Liver (tissue), 9 donors: Measurements from ENCODE around the gene PRKACG. TPM values are rescaled to one million over a fixed set of nuclear protein-coding genes. Genes with fewer than 3 reads are reported as not detected.

Source experiments
- DNase-seq: peaks from one replicate; pipeline ENCODE4 v3.0.0-alpha.2; 2017; ENCODE audit warnings: low spot score
- H3K27ac ChIP-seq, 2 donors: one replicate each; pipeline ENCODE4 v1.7.0; 2013; ENCODE audit warnings: inconsistent platforms in 2 of 2, low read length in 2 of 2, control low read depth in 1 of 2, low read depth in 1 of 2, mild to moderate bottlenecking in 1 of 2
- H3K27me3 ChIP-seq, 4 donors: one replicate each; pipeline versions ENCODE4 v1.6.1 to v1.7.0; 2013; ENCODE audit warnings: low read length in 3 of 4, inconsistent platforms in 1 of 4, mild to moderate bottlenecking in 1 of 4, moderate library complexity in 1 of 4; ENCODE audit not compliant: control insufficient read depth in 4 of 4, insufficient read depth in 4 of 4
- H3K36me3 ChIP-seq, 4 donors: one replicate each; pipeline versions ENCODE4 v1.6.1 to v1.7.0; 2013; ENCODE audit warnings: low read length in 3 of 4, mild to moderate bottlenecking in 3 of 4, low read depth in 1 of 4, moderate library complexity in 1 of 4; ENCODE audit not compliant: control insufficient read depth in 4 of 4, insufficient read depth in 3 of 4
- H3K4me1 ChIP-seq, 4 donors: one replicate each; pipeline versions ENCODE4 v1.6.1 to v1.7.0; 2013; ENCODE audit warnings: low read length in 3 of 4, mild to moderate bottlenecking in 3 of 4, moderate library complexity in 1 of 4; ENCODE audit not compliant: control insufficient read depth in 4 of 4, insufficient read depth in 4 of 4
- H3K4me3 ChIP-seq, 3 donors: one replicate each; pipeline versions ENCODE4 v1.6.1 to v1.7.0; 2013; ENCODE audit warnings: low read length in 3 of 3, control low read depth in 1 of 3, low read depth in 1 of 3, mild to moderate bottlenecking in 1 of 3
- H3K9ac ChIP-seq, 2 donors: one replicate each; pipeline ENCODE4 v1.7.0; 2013; ENCODE audit warnings: low read length in 2 of 2, mild to moderate bottlenecking in 2 of 2, moderate library complexity in 2 of 2, control low read depth in 1 of 2, low read depth in 1 of 2
- H3K9me3 ChIP-seq, 4 donors: one replicate each; pipeline versions ENCODE4 v1.6.1 to v1.7.0; 2013; ENCODE audit warnings: low read length in 3 of 4; ENCODE audit not compliant: control insufficient read depth in 4 of 4
- FOXA1 ChIP-seq: IDR thresholded peaks from 2 replicates; pipeline ENCODE4 v1.6.1; 2016; ENCODE audit warnings: antibody characterized with exemption
- GABPA ChIP-seq, 2 donors: IDR thresholded peaks in 1 of 2; conservative IDR thresholded peaks in 1 of 2; 2 replicates each; pipeline ENCODE4 v1.6.1; 2016; ENCODE audit warnings: antibody characterized with exemption in 2 of 2, mild to moderate bottlenecking in 1 of 2, moderate library complexity in 1 of 2
- RAD21 ChIP-seq, 2 donors: IDR thresholded peaks; 2 replicates each; pipeline ENCODE4 v1.6.1; 2016; ENCODE audit warnings: antibody characterized with exemption in 2 of 2, mild to moderate bottlenecking in 2 of 2
- RXRA ChIP-seq, 2 donors: IDR thresholded peaks; 2 replicates each; pipeline ENCODE4 v1.6.1; 2017 to 2018; ENCODE audit warnings: antibody characterized with exemption in 2 of 2, mild to moderate bottlenecking in 1 of 2
- TAF1 ChIP-seq: conservative IDR thresholded peaks from 2 replicates; pipeline ENCODE4 v1.6.1; 2016; ENCODE audit warnings: antibody characterized with exemption, mild to moderate bottlenecking
- YY1 ChIP-seq: IDR thresholded peaks from 2 replicates; pipeline ENCODE4 v1.6.1; 2016; ENCODE audit warnings: antibody characterized with exemption, mild to moderate bottlenecking
- WGBS: extraction: QIAGEN DNeasy Blood & Tissue Kit; methylation state at CpG from one replicate; pipeline ENCODE4 v1.1.7; 2013; 5-methylcytosine and 5-hydroxymethylcytosine counted together
- polyA plus RNA-seq, 2 donors: library from polyadenylated mRNA; stranded (reverse) in 1 of 2; unstranded in 1 of 2; fragments of 200-250 nt in 1 of 2; fragments of >200 nt in 1 of 2; fragmentation: Nextera tagmentation in 1 of 2; extraction: Ambion mirVana in 1 of 2; gene quantifications; one replicate each; pipeline versions ENCODE4 v1.2.1 to v1.2.3, GENCODE V29; 2013 to 2015
- total RNA-seq, 2 donors: library from RNA; depleted of rRNA; stranded (reverse); fragments of >200 nt; gene quantifications; one replicate each; pipeline ENCODE4 v1.2.3, GENCODE V29; 2014
- TF ChIP-seq, protein P1 (sequence below): IDR thresholded peaks from 2 replicates; pipeline ENCODE4 v1.6.1; 2016; ENCODE audit warnings: antibody characterized with exemption, mild to moderate bottlenecking
- TF ChIP-seq, protein P2 (sequence below): fragments of 150-350 bp; IDR thresholded peaks from 2 replicates; pipeline ENCODE4 v1.5.1; 2017; ENCODE audit warnings: improper control_type of control experiment, low read depth, low read length; ENCODE audit not compliant: missing input control
- TF ChIP-seq, protein P3 (sequence below): IDR thresholded peaks from 2 replicates; pipeline ENCODE4 v1.6.1; 2016; ENCODE audit warnings: antibody characterized with exemption
- donor health status: healthy.
- donor health status: healthy.
- donor health status: healthy.
- donor health status: healthy.
- donor health status: healthy.

The PRKACG gene
- total and polyA plus RNA-seq, 4 donors = not detected

DNA sequence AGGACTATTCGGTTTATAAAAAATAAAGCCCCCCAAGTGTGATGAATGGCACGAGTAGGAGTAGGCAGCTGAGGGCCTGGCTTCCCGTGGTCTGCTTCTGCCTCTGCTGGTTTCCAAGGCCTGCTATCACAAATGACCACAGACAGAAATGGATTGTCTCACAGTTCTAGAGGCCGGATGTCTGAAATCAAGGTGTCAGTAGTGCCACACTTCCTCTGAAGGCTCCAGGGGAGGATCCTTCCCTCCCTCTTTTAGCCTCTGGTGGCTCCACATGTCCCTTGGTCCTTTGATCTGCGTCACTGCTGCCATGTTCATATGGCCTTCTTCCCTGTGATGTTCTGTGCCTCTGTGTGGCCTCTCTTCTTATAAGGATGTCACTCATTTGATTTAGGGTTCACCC, 15.1 kb downstream of the PRKACG start:
- no peak for DNase-seq
- no peaks in the 10 kb centered on the region for H3K9me3 ChIP-seq
- no peak overlapping the region for H3K4me3 ChIP-seq
- WGBS = 56% methylated on average over 5 of the region's 5 CpGs
- no peaks in the 10 kb centered on the region for H3K36me3 ChIP-seq
- H3K4me1 ChIP-seq = peaks cover 0 to 6% (median 0%) of the 10 kb centered on the region in 4 donors
- no peak overlapping the region for H3K27ac ChIP-seq
- TF ChIP-seq, protein P1, sequence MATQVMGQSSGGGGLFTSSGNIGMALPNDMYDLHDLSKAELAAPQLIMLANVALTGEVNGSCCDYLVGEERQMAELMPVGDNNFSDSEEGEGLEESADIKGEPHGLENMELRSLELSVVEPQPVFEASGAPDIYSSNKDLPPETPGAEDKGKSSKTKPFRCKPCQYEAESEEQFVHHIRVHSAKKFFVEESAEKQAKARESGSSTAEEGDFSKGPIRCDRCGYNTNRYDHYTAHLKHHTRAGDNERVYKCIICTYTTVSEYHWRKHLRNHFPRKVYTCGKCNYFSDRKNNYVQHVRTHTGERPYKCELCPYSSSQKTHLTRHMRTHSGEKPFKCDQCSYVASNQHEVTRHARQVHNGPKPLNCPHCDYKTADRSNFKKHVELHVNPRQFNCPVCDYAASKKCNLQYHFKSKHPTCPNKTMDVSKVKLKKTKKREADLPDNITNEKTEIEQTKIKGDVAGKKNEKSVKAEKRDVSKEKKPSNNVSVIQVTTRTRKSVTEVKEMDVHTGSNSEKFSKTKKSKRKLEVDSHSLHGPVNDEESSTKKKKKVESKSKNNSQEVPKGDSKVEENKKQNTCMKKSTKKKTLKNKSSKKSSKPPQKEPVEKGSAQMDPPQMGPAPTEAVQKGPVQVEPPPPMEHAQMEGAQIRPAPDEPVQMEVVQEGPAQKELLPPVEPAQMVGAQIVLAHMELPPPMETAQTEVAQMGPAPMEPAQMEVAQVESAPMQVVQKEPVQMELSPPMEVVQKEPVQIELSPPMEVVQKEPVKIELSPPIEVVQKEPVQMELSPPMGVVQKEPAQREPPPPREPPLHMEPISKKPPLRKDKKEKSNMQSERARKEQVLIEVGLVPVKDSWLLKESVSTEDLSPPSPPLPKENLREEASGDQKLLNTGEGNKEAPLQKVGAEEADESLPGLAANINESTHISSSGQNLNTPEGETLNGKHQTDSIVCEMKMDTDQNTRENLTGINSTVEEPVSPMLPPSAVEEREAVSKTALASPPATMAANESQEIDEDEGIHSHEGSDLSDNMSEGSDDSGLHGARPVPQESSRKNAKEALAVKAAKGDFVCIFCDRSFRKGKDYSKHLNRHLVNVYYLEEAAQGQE = no peak
- TF ChIP-seq, protein P2, sequence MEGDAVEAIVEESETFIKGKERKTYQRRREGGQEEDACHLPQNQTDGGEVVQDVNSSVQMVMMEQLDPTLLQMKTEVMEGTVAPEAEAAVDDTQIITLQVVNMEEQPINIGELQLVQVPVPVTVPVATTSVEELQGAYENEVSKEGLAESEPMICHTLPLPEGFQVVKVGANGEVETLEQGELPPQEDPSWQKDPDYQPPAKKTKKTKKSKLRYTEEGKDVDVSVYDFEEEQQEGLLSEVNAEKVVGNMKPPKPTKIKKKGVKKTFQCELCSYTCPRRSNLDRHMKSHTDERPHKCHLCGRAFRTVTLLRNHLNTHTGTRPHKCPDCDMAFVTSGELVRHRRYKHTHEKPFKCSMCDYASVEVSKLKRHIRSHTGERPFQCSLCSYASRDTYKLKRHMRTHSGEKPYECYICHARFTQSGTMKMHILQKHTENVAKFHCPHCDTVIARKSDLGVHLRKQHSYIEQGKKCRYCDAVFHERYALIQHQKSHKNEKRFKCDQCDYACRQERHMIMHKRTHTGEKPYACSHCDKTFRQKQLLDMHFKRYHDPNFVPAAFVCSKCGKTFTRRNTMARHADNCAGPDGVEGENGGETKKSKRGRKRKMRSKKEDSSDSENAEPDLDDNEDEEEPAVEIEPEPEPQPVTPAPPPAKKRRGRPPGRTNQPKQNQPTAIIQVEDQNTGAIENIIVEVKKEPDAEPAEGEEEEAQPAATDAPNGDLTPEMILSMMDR = no peak
- no peak for TF ChIP-seq YY1
- no peak overlapping the region for H3K9ac ChIP-seq
- peaks cover 0 to 2% (median 0%) of the 10 kb centered on the region in 4 donors for H3K27me3 ChIP-seq

DNA sequence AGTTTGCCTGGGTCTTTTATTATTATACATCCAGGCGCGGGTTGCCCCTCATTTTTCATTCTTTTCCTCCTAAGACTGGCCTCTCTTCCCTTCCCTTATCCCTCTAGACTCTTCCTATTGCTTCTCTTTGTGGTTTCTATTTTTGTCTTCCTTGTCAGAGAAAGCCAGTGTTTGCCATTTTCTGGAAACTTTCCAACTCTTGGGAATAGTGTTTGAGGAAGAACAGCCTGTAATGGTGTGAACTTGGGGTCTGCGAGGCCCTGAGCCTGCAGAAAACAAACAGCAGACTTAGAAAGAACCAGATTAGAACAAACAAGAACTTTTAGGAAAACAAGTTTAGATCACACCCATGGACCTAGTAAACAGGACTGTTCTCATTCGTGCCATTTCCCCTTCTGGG, 15.5 kb downstream of the PRKACG start:
- 54% methylated on average over 4 of the region's 4 CpGs for WGBS
- no peak overlapping the region for H3K4me3 ChIP-seq
- H3K27ac ChIP-seq = no peak overlapping the region
- no peaks in the 10 kb centered on the region for H3K36me3 ChIP-seq
- DNase-seq = no peak
- H3K9ac ChIP-seq = no peak overlapping the region
- peaks cover 0 to 6% (median 0%) of the 10 kb centered on the region in 4 donors for H3K4me1 ChIP-seq
- H3K9me3 ChIP-seq = no peaks in the 10 kb centered on the region
- TF ChIP-seq GABPA (IDR thresholded peaks at IDR 0.05 in 1 of 2, conservative IDR thresholded peaks at IDR 0.05 in 1 of 2) (no peak), TAF1 (no peak), RXRA (IDR thresholded peaks at IDR 0.05) (no peak), FOXA1 (no peak), RAD21 (IDR thresholded peaks at IDR 0.05) (no peak)
- TF ChIP-seq, protein P1 = no peak
- TF ChIP-seq, protein P3, sequence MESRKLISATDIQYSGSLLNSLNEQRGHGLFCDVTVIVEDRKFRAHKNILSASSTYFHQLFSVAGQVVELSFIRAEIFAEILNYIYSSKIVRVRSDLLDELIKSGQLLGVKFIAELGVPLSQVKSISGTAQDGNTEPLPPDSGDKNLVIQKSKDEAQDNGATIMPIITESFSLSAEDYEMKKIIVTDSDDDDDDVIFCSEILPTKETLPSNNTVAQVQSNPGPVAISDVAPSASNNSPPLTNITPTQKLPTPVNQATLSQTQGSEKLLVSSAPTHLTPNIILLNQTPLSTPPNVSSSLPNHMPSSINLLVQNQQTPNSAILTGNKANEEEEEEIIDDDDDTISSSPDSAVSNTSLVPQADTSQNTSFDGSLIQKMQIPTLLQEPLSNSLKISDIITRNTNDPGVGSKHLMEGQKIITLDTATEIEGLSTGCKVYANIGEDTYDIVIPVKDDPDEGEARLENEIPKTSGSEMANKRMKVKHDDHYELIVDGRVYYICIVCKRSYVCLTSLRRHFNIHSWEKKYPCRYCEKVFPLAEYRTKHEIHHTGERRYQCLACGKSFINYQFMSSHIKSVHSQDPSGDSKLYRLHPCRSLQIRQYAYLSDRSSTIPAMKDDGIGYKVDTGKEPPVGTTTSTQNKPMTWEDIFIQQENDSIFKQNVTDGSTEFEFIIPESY = no peak
- peaks cover 0 to 2% (median 0%) of the 10 kb centered on the region in 4 donors for H3K27me3 ChIP-seq
